Glutamatergic neuron (in vitro differentiated cells): Measurements from ENCODE around the gene COTL1. TPM values are rescaled to one million over a fixed set of nuclear protein-coding genes. Genes with fewer than 3 reads are reported as not detected.

Experiments used
- DNase-seq: peaks from one replicate; pipeline ENCODE4 v3.0.0; 2022
- H3K27ac Mint-ChIP-seq: one replicate; pipeline ENCODE4 v1.8.0; 2020; ENCODE audit warnings: mild to moderate bottlenecking, mixed read lengths, inconsistent platforms; ENCODE audit not compliant: unreplicated experiment
- H3K27me3 Mint-ChIP-seq: one replicate; pipeline ENCODE4 v1.8.0; 2020; ENCODE audit warnings: mild to moderate bottlenecking, moderate library complexity, mixed read lengths, inconsistent platforms; ENCODE audit not compliant: unreplicated experiment
- H3K36me3 Mint-ChIP-seq: one replicate; pipeline ENCODE4 v1.8.0; 2020; ENCODE audit warnings: mild to moderate bottlenecking, mixed read lengths, inconsistent platforms; ENCODE audit not compliant: unreplicated experiment
- H3K4me1 Mint-ChIP-seq: one replicate; pipeline ENCODE4 v1.8.0; 2020; ENCODE audit warnings: mild to moderate bottlenecking, low read depth, mixed read lengths, inconsistent platforms; ENCODE audit not compliant: unreplicated experiment
- H3K4me3 Mint-ChIP-seq: one replicate; pipeline ENCODE4 v1.8.0; 2020; ENCODE audit warnings: mild to moderate bottlenecking, mixed read lengths, inconsistent platforms; ENCODE audit not compliant: unreplicated experiment
- H3K9me3 Mint-ChIP-seq: one replicate; pipeline ENCODE4 v1.8.0; 2020; ENCODE audit warnings: mild to moderate bottlenecking, moderate library complexity, mixed read lengths, inconsistent platforms; ENCODE audit not compliant: unreplicated experiment
- CTCF ChIP-seq: fragments of 200-600 bp; sonication (generic); IDR thresholded peaks from one replicate; pipeline ENCODE4 v1.5.0; 2021; ENCODE audit not compliant: partially characterized antibody, unreplicated experiment
- total RNA-seq: library from RNA; stranded (reverse); fragmentation: NEBNext Ultra II Directional; extraction: Animal tissue kit (Norgen Biotek cat#: 25700); gene quantifications from one replicate; pipeline ENCODE4 v1.2.1, GENCODE V29; 2021; ENCODE audit not compliant: unreplicated experiment

The COTL1 gene
- total RNA-seq, 1 donor from 2014 or later = 545 TPM

GRCh38 chr16:84610376-84610775, 7.5 kb downstream of the COTL1 start:
- no peak for DNase-seq
- peaks cover 17% of the 10 kb centered on the region for H3K36me3 Mint-ChIP-seq
- peaks cover 47% of the 10 kb centered on the region for H3K4me1 Mint-ChIP-seq
- H3K9me3 Mint-ChIP-seq = peaks cover 1% of the 10 kb centered on the region
- no peak overlapping the region for H3K27ac Mint-ChIP-seq
- TF ChIP-seq CTCF = no peak
- peaks cover 7% of the 10 kb centered on the region for H3K27me3 Mint-ChIP-seq
- H3K4me3 Mint-ChIP-seq = no peak overlapping the region

GRCh38 chr16:84609563-84610177, 8.2 kb downstream of the COTL1 start:
- no peak for TF ChIP-seq CTCF
- peaks cover 1% of the 10 kb centered on the region for H3K9me3 Mint-ChIP-seq
- H3K4me1 Mint-ChIP-seq = peaks cover 48% of the 10 kb centered on the region
- peaks cover 7% of the 10 kb centered on the region for H3K27me3 Mint-ChIP-seq
- DNase-seq = no peak
- H3K4me3 Mint-ChIP-seq = no peak overlapping the region
- peaks cover 17% of the 10 kb centered on the region for H3K36me3 Mint-ChIP-seq
- H3K27ac Mint-ChIP-seq = no peak overlapping the region

GRCh38 chr16:84608282-84608681, 9.6 kb downstream of the COTL1 start:
- Mint-ChIP-seq H3K9me3 (peaks cover 3% of the 10 kb centered on the region), H3K27ac (no peak overlapping the region), H3K4me1 (peaks cover 45% of the 10 kb centered on the region), H3K4me3 (no peak overlapping the region), H3K36me3 (peaks cover 17% of the 10 kb centered on the region), H3K27me3 (peaks cover 5% of the 10 kb centered on the region)
- DNase-seq = no peak
- no peak for TF ChIP-seq CTCF

GRCh38 chr16:84607694-84608093, 10.2 kb downstream of the COTL1 start:
- peaks cover 5% of the 10 kb centered on the region for H3K27me3 Mint-ChIP-seq
- no peak for DNase-seq
- no peak overlapping the region for H3K4me3 Mint-ChIP-seq
- H3K27ac Mint-ChIP-seq = no peak overlapping the region
- peaks cover 3% of the 10 kb centered on the region for H3K9me3 Mint-ChIP-seq
- TF ChIP-seq CTCF = no peak
- peaks cover 47% of the 10 kb centered on the region for H3K4me1 Mint-ChIP-seq
- peaks cover 17% of the 10 kb centered on the region for H3K36me3 Mint-ChIP-seq

- no peak for TF ChIP-seq CTCF
- Mint-ChIP-seq H3K36me3 (peaks cover 16% of the 10 kb centered on the region), H3K9me3 (peaks cover 3% of the 10 kb centered on the region), H3K4me1 (peaks cover 45% of the 10 kb centered on the region), H3K27me3 (peaks cover 5% of the 10 kb centered on the region), H3K27ac (no peak overlapping the region), H3K4me3 (no peak overlapping the region)
- no peak for DNase-seq
Measured at GRCh38 chr16:84607061-84607460, 10.8 kb downstream of the COTL1 start.
